OCI-LY3 (cell line): ENCODE measurements around the gene NANOS2.
"Not testable (repeated sequence)": the region's sequence is repeated elsewhere in the genome, so short reads cannot be mapped to it uniquely, and the experiment has no call there.

Experiments used
- CTCF ChIP-seq: fragments of 200-600, 300-600 bp; sonication (generic); IDR thresholded peaks from 2 replicates; pipeline ENCODE4 v1.5.1; 2014; ENCODE audit warnings: antibody characterized with exemption, low read length, low read depth
- EZH2phosphoT487 ChIP-seq: fragments of 200-600 bp; shearing (Covaris generic); IDR thresholded peaks from 2 replicates; pipeline ENCODE4 v1.6.1; 2018; ENCODE audit warnings: antibody characterized with exemption, mixed run types, low read depth

GRCh38 chr19:45895983-45896599 lies 18.5 kb downstream of the NANOS2 start:
- not testable (repeated sequence) for TF ChIP-seq CTCF, EZH2phosphoT487
